ENCODE data around the gene PSME1.

The PSME1 gene

GRCh38 chr14:24147761-24148428, 11.9 kb downstream of the PSME1 start:
- DNase-seq (ENCODE audit: low spot score), result no peak

DNA sequence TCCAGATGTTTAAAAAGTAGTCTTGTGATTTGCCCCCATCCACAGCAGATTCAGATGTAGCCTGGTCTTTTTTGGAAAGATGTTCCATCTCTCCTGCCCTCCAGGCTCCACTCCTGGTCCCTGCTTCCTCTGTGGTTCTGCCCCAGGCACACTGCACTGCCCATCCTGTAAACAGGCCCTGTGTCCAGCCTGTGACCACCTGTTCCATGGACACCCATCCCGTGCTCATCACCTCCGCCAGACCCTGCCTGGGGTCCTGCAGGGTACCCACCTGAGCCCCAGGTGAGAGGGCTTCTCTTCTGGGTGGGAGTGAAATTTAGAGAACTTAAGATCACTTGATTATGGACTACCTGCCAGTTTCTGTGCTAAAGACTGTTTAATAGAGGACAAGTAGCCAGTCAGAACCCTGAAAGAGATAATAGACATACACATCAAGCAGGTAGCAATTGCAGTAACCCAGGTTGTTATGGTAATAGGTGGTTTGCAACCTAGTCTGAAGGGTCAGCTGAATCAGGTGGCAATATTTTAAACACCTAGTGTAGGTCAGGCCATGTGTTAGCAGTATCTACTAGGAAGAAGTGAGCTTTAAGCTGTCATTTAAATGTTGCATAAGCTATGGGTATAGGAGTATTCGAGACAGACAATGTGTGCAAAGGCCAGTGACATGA, 13.4 kb downstream of the PSME1 start:
- no peak for DNase-seq (ENCODE audit: low spot score)

DNA sequence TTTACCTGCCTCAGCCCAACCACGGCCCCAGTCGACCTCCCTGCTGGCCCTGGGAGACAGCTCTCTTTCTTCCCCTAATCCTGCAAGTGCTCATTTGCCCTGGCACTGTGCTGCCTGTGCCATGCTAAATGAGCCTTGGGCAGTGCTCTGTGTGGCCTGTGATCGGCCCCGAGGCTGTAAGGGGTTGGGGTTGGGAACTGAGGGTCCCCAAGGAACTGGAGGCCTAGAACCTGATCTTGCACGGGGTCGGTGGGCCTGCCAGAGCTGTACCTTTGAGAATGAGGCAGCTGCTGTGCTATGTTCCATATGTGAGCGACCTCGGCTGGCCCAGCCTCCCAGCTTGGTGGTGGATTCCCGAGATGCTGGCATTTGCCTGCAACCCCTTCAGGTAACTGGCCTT, 14.1 kb downstream of the PSME1 start:
- DNase-seq (ENCODE audit: low spot score), result no peak

DNA sequence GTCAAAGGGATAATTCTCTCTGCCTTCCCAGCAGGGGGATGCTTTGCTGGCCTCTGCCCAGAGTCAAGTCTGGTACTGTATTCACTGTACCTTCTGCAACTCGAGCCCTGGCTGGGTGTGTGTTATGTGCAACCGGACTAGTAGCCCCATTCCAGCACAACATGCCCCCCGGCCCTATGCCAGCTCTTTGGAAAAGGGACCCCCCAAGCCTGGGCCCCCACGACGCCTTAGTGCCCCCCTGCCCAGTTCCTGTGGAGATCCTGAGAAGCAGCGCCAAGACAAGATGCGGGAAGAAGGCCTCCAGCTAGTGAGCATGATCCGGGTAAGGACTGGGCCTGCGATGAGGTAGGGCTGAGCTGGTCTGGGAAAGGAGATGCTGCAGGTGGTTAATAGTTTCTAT, 14.6 kb downstream of the PSME1 start:
- no peak for DNase-seq (ENCODE audit: low spot score)

- no peak for DNase-seq (ENCODE audit: low spot score)
Observed at GRCh38 chr14:24150993-24151392, 15.0 kb downstream of the PSME1 start.

- DNase-seq (ENCODE audit: low spot score), result no peak
Observed at GRCh38 chr14:24151404-24152080, 15.5 kb downstream of the PSME1 start.

GRCh38 chr14:24155100-24155499, 19.1 kb downstream of the PSME1 start:
- DNase-seq (ENCODE audit: low spot score), result no peak

GRCh38 chr14:24156840-24157239, 20.8 kb downstream of the PSME1 start:
- DNase-seq (ENCODE audit: low spot score), result no peak

- no peak for DNase-seq (ENCODE audit: low spot score)
Observed at GRCh38 chr14:24157331-24157730, 21.3 kb downstream of the PSME1 start.

DNA sequence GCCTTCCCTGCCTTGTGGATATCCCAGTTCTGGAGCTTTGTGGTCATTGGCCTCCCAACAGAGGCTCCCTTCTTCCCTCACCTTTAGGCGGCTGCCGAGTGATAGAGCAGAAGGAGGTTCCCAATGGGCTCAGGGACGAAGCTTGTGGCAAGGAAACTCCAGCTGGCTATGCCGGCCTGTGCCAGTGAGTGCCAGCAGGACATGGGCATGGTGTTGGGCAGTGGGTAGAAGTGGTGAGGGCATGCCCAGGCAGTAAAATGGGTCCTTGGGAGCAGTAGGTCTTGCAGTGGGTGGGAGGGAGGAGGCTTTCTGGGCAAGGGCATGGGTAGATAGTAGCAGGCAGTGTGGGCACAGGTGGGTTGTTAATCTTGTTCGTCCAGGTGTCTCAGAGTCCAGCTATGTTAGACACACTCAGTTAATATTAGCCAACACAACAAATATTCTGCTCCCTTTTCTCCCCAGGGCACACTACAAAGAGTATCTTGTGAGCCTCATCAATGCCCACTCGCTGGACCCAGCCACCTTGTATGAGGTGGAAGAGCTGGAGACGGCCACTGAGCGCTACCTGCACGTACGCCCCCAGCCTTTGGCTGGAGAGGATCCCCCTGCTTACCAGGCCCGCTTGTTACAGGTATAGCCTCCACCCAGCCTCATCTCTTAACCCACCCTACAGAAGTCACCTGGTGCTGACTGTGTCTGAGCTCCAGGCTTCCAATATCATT, 23.9 kb downstream of the PSME1 start:
- DNase-seq (ENCODE audit: low spot score), result no peak

GRCh38 chr14:24160499-24160849, 24.5 kb downstream of the PSME1 start:
- DNase-seq (ENCODE audit: low spot score), result no peak

GRCh38 chr14:24160850-24161804, 25.1 kb downstream of the PSME1 start, which contains the start of gene IRF9:
IRF9 (plus strand) TSS chr14:24161265; CDS start chr14:24162145, 880 bp downstream.
- DNase-seq (ENCODE audit: low spot score), result peak; percentile 99

DNA sequence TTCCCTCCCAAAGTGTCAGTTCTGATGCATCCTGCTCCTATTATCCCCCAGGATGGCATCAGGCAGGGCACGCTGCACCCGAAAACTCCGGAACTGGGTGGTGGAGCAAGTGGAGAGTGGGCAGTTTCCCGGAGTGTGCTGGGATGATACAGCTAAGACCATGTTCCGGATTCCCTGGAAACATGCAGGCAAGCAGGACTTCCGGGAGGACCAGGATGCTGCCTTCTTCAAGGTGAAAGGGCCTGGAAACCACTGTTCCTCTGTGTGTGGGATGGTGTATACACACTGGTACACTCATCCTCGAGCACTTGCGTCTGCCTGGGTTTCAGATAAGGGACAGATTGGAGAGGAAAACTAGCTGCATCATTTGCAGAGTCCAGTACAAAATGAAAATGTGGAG, 26.1 kb downstream of the PSME1 start:
- peak; percentile 45 for DNase-seq (ENCODE audit: low spot score)

- DNase-seq (ENCODE audit: low spot score), result no peak
Observed at GRCh38 chr14:24164518-24164991, 28.6 kb downstream of the PSME1 start.

DNA sequence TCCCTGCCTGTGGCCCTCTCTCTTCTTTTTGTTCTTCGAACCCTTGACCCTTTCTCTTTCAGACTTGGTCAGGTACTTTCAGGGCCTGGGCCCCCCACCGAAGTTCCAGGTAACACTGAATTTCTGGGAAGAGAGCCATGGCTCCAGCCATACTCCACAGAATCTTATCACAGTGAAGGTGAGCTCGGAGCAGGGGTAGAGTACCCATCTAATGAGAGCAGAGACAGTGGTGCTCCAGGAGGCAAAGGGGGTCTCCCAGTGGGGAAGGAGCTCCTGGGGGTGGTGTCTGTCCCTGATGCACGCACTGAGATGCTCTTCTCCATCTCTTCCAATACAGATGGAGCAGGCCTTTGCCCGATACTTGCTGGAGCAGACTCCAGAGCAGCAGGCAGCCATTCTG, 29.8 kb downstream of the PSME1 start:
- DNase-seq (ENCODE audit: low spot score), result no peak

GRCh38 chr14:24167469-24168114, 31.6 kb downstream of the PSME1 start:
- peak; percentile 30 for DNase-seq (ENCODE audit: low spot score)

- peak; percentile 36 for DNase-seq (ENCODE audit: low spot score)
Observed at GRCh38 chr14:24171422-24172260, 35.6 kb downstream of the PSME1 start, which contains the start of gene REC8. REC8 (plus strand) TSS chr14:24172080; CDS start chr14:24172553, 473 bp downstream.

DNA sequence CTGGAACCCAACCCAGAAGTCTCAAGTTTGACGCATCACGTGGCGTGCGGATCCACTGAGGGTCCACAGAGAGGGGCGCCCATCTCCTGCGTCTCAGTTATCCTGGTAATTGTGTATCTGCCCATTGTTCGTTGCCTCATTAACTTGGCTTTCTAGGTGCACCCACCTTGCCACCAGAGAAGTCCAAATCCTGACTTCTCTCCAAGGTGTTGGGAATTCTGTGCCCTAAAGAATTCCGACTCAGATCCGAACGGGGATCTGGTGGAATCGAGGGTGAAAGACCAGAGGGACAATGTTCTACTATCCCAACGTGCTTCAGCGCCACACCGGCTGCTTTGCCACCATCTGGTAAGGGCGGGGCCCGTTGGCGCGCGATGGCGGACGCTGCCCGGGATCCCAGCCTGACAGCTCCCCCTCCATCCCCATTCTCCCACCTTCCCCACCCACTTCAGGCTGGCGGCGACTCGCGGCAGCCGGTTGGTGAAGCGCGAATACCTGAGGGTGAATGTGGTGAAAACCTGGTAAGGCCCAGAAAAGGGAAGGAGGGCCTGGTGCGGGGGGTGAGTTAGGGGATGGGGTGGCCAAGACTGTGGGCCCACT, 36.4 kb downstream of the PSME1 start:
- DNase-seq (ENCODE audit: low spot score), result no peak

GRCh38 chr14:24172871-24173281, 36.9 kb downstream of the PSME1 start:
- no peak for DNase-seq (ENCODE audit: low spot score)

Measured in hematopoietic multipotent progenitor cell treated with erythropoietin and hydrocortisone succinate and interleukin-3 and kit ligand, for 15 days (in vitro differentiated cells).